ENCODE measurements around the gene ATG4B.

The ATG4B gene

GRCh38 chr2:241690202-241690717, 52.8 kb downstream of the ATG4B start:
- DNase-seq (ENCODE audit: low read depth in 2 of 2), result no peak

DNA sequence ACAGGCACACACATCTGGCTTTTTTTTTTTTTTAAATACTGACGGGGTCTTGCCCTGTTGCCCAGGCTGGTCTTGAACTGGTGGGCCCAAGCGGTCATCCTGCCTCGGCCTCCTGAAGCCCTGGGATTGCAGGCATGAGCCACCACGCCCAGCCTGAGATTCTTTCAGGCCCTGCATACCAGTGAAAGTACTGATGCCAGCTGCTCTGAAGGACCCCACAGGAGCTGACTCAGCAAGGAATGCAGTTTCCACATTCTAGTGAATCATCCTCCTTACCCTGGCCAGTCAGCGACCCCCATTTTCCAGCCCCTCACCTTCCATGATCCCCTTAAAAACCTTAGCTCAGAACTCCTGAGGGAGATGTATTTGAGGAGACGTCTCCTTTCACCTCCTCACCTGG, 55.0 kb downstream of the ATG4B start:
- no peak for DNase-seq (ENCODE audit: low read depth in 2 of 2)

DNA sequence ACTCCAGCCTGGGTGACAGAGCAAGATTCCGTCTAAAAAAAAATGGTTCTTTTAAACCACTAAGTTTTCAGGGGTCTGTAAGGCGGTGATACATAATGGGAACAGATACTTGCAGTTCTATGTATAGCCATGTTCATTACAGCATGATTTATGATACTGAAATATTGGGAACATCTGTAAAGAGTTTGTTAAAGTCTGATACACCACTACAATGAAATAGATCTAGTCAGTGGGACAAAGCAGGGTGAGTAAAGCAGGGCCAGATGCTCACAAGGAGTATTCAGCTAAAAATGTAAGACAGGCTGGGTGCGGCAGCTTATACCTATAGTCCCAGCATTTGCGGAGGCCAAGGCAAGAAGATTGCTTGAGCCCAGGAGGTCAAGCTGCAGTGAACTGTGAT, 58.2 kb downstream of the ATG4B start:
- no peak for DNase-seq (ENCODE audit: low read depth in 2 of 2)

- no peak for DNase-seq (ENCODE audit: low read depth in 2 of 2)
Measured at GRCh38 chr2:241701149-241701398, 63.6 kb downstream of the ATG4B start.

- peak; percentile 93 to 96 for DNase-seq (ENCODE audit: low read depth in 2 of 2)
Measured at GRCh38 chr2:241701399-241702154, 64.1 kb downstream of the ATG4B start, which contains the start of gene ING5. Gene ING5, plus strand, starts transcription at chr2:241702039. Its CDS starts 27 bp downstream, at chr2:241702066.

DNA sequence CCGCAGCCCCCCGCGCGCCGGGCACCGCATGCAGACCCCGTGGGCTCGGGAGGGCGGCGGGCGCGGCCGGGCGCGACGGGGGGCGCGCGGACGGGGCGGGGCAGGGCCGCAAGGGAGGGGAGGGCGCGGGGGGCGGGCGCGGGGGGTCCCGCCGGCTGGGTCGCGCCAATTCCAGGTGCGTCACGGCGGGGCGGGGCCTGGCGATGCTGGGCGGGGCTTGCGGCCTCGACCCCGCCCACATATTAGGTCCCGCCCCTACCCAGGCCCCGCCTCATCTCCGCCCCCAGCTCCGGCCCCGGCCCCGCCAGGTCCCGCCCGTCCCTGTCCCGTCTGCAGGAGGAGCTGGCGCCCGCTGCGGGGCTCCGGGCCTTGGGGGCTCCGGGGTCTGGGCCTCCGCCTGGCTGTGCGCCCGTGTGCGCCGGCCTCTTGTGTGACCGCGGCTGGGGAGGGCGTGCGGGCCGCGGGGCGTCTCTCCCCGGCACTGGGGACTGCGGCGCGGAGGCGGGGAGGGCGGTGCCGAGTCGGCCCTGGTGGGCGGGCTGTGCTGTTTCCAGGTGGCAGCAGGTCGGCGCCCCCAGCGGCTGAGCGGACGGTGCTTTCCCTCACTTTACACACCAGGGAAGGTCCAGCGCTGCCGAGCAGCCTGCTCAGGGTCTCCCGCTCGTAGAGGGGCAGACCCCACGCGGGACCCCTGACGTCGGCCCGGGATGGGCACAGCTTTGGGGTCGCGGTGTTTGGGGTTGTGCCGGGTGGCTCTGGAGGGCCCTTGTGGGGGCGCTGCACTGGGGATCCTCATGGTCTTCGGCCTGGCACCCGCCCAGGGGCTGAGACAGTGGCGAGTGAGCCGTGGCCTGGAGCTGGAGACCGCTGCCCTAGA, 64.9 kb downstream of the ATG4B start:
- peak; percentile 76 to 83 for DNase-seq (ENCODE audit: low read depth in 2 of 2)

- DNase-seq (ENCODE audit: low read depth in 2 of 2), result no peak
Measured at GRCh38 chr2:241703032-241703604, 65.6 kb downstream of the ATG4B start.

- no peak for DNase-seq (ENCODE audit: low read depth in 2 of 2)
Measured at GRCh38 chr2:241706537-241706936, 69.0 kb downstream of the ATG4B start.

DNA sequence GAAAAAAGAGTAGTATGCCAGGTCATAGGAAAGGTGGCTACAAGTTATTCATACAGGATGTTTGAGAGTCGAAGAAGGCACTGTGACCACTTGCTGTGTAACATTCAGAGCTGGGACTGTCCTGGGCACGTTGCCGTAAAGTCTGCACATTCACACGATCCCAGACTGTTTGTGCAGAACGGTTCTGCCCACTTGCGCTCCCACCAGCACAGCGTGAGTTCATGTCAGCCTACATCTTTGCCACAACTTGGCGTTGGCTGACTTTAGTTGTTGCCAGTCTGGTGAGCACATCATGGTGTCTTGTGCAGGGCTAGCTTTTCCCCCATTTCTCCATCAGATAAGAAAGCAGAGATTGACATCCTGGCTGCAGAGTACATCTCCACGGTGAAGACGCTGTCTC, 71.4 kb downstream of the ATG4B start:
- DNase-seq (ENCODE audit: low read depth in 2 of 2), result no peak

DNA sequence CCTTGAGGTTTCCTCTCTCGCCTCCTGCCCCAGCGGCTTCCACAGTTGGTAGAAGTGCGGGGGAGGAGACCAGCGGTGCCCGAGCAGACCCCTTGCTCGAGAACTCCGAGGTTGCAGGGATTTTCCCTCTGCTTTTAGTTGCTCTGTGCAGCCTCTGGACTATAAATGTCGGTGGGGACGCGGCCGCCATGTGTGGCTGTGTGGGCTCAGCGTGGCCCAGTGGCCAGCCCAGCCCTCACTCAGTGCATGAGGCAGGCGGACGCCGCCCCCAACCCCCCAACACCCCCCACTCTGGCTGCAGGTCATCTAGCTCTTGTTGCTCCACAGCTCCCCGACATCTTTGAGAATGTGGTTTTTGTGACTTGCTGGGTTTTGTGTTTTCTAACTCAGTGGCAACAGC, 81.6 kb downstream of the ATG4B start:
- no peak for DNase-seq (ENCODE audit: low read depth in 2 of 2)

GRCh38 chr2:241720099-241720498, 82.6 kb downstream of the ATG4B start:
- no peak for DNase-seq (ENCODE audit: low read depth in 2 of 2)

- DNase-seq (ENCODE audit: low read depth in 2 of 2), result no peak
Measured at GRCh38 chr2:241720560-241720959, 83.1 kb downstream of the ATG4B start.

DNA sequence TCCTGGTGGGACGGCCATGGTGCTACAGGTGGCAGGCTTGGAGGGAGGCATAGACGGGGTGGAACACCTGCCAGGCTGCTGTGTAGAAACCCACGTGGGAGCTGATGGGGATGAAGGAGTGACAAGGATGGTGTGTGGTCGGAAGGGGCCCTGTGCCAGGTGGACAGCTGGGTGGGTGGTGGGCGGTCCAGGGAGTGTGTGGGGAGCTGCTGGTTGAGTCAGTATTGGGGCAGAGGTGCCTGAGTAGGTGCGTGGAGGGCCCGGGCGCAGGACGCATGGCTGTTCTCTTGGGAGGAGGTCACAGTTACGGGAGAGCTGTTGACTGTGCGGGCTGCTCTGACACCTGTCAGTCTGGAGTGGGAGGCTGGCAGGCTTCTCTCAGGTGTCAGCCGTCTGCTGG, 84.4 kb downstream of the ATG4B start:
- no peak for DNase-seq (ENCODE audit: low read depth in 2 of 2)

DNA sequence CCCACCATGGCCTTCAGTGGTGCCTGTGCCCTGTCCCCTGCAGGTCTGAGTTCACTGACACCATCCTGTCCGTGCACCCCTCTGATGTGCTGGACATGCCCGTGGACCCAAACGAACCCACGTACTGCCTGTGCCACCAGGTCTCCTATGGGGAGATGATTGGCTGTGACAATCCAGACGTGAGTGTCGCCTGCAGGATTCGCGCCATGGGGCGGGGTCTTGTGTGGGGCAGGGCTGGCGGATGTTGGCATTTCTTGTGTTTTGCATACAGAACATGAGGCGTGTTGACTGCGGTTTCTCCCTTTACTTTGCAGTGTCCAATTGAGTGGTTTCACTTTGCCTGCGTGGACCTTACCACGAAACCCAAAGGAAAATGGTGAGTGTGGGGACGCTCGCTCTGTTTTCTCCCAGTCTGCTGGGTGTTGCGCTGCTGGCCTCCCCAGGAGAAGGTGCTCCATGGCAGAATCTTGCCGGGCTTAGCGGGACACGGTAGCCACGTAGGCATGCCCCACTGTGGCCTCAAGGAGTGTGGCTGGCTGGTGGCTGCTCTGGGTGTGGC, 85.5 kb downstream of the ATG4B start:
- DNase-seq (ENCODE audit: low read depth in 2 of 2), result no peak

All from stimulated activated CD8-positive, alpha-beta memory T cell treated with anti-CD3 and anti-CD28 coated beads, Interleukin-2, amount 100 ng/mL, for 1 hour (primary cell).